Raji (cell line): ENCODE data around the gene CDK5R1.

Experiments
- POLR2A ChIP-seq: IDR thresholded peaks from 2 replicates; pipeline ENCODE4 v1.6.1; 2011; ENCODE audit warnings: low read depth, low read length, control low read depth; ENCODE audit not compliant: insufficient read depth

Gene CDK5R1

DNA sequence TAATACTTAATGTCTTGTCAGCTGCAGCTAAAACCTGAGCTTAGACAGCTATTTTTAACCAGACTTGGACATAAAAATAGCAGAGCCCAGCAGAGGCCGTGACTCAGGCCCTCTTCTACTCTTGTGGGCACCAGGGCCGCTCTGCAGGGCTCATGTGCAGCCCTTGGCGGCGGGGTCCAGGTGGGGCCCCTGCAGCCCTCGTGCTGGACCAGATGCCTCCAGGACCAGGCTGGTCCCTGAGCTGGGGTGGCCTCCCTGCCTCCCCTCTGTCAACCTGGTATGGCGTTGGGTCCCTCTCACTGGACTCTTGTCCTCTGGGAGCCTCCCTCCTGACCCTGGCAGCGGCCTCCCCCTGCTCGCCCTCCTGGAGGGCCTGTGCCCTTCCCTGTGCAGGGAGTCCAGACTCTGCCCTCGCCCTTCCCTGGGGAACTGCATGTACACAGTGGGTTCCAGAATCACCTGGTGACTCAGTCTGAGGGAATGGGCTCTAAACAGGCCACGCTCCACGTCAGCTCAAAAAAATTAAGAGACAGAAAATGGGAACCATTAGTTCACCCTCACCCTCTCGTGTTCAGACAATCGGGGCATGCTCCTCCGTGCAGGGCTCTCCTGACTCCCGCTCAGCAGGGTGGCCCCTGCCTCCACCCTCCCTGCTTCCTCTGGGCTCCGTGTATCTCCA lies 9.7 kb downstream of the CDK5R1 start:
- no peak for TF ChIP-seq POLR2A

DNA sequence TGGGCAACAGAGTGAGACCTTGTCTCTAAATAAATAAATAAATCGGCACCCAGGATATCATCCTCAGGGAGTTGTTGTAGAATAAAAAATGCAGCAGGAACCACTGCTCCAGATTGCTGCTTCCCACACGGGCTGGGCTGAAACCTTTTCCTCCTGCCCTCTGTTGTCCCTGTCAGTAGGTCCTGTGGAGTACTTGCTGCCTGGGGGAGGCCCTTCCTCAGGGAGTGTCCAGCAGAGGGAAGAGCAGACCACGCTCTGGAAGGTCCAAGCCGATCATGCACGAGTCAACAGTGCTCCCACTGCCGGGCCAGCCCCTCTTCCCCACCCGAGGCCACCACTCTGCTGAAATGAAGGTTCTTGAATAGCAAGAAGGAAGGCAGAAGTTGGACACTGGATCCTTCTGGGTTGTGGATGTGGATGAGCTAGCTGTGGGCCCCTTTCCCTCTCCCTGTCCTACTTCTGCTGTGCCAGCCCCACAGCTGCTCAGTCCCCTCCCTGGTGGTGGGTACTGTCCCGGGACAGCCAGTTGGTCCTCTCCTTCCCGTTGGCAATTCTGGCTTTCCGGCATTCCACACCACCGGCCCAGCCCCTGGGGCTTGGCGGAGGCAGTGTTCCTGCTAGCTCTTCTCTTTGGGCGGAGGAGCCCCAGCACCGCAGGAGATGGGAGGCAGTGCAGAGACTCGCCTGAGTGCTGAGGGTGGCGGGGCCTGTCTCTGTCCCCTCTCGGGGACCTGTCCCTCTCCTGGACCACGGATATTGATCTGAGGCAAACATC lies 10.8 kb downstream of the CDK5R1 start:
- TF ChIP-seq POLR2A, result no peak

DNA sequence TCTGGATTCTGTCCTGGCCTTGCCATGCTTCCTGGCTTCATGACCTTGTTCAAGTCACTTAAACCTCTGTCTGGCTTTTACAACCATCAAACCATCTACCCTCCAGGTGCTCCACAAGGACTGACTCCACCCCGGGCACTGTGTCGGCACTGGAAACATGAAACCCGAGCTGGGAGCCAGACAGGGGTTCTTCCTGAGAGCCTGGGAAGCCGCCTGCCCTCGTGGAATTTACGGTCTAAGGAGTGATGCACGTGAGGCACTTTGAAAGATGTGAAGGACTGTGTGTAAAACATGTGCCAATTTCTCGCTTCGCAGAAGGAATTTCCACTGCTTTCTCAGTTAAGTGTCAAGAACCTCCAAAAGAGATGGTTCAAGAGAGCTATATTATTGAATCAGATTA lies 11.6 kb downstream of the CDK5R1 start:
- TF ChIP-seq POLR2A, result no peak

DNA sequence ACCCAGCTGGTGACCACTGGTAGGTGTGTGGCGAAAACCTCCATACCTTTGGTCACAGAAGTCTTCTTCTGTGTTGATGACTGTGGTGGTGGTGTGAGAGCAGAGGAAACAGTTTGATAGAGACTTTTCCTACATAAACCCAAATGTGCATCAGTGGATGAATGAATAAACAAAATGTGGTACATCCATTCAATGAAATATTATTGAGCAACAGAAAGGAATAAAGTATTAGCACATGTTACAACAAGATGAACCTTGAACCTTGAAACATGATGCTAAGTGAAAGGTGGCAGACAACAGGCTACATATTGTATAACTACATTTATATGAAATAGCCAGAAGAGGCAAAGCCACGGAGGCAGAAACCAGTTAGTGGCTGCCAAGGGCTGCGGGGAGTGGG lies 15.2 kb downstream of the CDK5R1 start:
- TF ChIP-seq POLR2A, result no peak

DNA sequence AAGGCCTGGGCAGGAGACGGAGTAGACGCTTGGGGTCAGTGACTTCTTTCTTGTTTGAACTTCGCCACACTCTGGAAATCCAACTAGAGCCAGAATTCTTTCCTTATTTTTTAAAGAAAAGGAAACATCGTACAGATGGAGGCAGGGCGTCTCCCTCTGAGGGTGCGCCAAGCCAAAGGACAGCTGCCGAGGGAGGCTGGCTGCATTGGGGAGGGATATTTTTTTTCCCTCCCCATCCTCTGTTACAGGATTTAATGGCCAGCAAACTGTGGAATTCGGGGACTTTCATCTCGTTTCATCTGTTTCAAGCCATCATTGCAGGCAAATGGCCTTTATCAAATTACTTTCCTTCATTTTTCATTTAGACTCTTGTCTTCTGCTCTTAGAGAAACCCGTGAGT lies 15.9 kb downstream of the CDK5R1 start:
- no peak for TF ChIP-seq POLR2A

DNA sequence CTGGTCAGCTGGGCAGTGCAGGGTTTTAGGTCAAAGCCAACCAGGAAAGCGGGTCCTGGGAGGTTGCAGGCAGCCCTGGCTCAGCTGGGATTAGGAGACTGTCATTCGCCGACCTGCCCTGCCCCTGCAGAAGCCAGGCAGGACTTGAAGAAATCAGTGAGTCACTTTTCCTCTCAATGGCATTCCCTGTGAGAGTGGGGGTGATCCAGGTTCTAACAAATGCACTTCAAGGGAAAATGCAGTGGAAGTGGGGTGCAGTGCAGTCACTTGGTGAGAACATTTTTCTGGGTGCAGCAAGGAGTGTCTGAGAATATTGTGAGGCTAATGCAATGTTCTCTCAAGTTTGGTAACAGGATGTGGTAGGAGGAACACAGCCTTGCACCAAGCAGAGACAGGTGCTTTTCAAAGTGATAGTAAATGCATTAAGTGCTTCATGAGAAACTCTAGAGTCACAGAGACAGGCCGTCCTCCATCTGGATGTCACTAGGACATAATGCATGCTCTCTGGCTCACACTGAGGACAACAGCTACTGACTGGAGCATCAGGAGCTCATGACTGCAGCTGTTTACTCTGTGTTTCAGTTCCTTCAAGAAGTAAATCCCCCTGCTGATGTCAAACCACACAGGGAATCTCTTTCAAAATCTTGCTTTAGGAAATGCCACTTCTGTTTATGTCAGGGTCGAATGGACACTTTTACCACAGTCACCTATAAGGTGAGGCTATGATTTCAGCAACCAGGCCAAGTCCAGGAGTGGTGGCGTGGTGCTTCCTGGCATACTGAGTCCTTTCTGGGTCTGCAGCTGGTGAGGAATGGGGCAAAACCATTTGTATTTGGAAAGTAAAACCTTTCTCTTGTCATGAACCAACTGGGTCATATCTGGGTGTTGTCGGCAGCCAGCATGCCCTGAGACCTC lies 16.7 kb downstream of the CDK5R1 start:
- TF ChIP-seq POLR2A, result no peak

DNA sequence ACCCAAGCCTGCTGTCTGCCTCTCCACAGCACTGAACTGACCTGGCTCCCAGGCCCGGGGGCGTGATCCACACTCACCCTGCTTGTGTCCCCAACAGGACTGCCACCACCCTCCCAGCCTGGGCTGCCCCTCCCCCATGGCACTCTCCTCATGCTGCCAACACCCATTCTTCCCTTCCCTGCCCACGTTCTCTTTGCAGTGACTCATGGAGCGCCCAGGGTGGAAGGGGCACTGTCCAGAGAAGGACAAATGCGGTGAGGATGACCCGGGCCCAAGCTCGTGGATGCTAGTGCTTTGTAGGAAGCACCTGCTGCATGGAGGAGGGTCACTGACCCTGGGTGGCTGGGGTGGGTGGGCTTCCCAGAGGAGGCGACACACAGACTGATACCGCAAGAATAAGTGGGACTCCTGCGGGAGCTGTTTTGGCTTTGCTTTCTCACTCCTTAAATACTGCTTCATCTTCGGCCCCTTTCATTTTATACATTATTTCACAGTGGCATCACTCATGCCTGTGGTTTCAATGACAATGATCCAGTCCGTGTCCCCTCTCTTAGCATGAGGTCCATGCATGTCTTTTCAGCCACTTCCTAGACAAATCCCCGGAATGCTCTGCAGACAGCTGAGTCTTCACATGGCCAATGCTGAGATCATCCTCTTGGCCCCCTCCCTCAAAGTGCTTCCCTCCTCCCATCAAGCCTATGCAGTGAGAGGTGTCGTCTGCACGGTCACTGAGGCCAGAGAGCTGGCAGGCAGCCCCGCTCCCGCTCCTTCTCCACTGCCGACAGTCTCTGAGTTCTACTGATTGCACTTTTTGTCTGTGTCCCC lies 17.6 kb downstream of the CDK5R1 start:
- no peak for TF ChIP-seq POLR2A

DNA sequence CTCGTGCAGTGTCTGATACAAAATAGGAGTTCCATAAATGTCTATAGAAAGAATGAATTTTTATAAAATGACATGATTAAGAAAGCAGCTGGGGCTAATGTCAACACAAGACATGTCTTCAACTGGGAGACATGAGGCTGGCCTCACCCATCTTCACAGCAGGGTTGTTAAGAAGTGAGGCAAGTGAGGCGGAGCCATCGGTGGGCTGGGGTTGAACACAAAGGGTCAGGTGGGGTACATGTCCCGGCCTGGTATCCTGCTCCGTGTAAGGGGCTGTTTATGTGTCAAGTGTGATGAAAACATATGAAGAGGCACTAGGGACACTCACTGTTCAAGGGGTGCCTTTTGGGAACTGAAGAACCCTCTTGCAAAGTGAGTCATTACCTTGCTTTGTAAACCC lies 22.1 kb downstream of the CDK5R1 start:
- TF ChIP-seq POLR2A, result no peak

DNA sequence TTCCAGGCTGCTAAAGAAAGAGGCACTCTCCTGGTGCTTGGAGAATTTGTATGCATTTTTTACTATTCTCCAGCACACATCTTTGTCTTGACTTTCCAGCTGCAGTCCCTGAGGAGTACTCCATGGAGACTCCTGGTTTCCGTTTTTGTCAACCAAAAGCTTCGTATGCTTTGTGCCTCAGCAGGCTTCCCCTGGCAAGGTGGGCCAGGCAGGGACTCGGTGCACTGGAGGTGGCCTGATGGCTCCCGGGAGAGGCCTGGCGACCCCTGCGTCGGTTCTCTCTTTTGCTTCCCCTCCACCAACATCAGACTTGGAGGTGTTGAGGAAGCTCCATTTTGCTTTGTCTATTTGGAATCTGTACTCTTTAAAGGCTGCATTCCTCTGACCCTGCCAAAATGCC lies 23.7 kb downstream of the CDK5R1 start:
- TF ChIP-seq POLR2A, result no peak

DNA sequence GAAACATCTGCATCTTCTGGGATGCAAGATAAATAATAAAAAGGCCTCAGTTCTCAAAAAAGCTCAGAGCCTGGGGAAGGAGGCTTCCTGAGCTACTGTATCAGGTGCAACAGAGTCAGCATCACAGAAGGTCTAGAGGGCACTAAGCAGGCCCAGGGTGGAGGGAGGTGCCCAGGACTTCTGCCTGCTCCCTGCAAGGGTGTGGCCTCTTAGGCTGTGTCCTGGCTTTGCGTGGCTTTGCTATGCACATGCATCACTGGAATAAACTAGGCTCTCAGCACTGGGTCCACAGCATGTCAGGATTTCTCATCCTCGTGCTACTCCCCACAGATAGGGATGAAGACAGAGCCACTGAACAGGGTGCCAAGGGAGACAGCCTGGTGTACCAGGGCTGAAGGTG lies 25.5 kb downstream of the CDK5R1 start:
- no peak for TF ChIP-seq POLR2A

DNA sequence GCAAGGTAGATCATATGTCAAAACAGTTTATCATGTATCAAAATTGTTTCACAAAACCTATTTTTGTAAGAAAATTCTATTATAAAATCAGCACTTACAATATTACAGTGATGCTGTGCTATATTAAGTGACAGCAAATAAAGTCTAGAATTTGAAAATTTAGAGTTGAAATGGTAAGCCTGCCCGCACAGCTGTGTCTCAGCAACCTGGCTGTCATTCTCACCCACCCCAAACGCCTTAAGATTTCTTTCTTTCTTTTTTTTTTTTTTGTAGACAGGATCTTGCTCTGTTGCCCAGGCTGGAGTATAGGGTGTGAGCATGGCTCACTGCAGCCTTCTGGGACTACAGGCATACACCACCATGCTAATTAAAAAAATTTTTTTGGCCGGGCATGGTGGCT lies 26.8 kb downstream of the CDK5R1 start:
- TF ChIP-seq POLR2A, result no peak

DNA sequence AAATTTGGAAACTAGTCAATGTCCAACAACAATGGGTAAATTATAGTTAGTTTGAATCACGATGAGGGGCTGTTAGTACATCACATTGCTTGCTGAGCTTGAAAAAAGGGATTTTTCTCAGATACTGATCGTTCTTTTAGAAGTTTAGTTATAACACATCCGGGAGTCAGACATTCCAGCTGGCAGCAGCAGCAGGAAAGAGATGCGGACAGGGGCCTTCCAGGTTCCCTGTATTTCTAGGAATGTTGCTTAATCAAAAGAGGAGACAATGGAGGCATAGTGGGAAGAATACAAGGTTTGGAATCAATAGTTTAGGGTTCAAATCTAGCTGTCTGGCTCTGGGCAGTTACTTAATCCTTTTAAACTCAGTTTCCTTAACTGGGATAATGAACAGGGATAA lies 27.8 kb downstream of the CDK5R1 start:
- TF ChIP-seq POLR2A, result no peak

DNA sequence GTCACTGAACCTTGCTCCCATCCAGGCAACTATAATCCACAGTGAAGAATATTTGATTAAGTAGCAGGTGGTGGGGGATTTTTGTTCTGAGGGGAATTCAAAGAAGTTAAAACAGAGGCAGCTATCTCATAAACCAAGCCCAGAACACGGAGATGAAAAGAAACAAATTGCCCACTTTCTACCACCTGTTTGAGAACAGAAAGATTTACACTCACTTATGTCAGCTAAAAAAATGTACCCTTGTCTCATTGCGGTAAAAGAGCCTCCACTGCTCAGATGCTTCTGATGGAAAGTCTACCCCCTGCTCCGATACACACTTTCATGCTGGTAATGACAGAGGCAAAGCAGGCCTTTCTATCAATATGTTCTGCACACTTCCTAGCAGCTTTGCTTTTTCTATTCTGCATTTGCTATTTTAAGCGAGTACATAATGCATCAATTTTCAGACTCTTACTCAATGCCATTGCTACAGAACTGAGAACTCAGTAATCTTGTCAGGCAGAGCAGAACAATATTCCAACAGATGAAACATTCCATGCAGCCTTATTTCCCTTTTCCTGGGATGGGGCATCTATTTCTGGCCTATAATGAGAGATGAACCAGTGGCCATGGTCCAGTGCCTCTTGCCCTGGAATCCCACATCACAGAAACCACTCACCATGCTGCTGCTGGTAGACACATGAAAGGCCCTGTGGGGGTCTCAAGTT lies 29.0 kb downstream of the CDK5R1 start:
- no peak for TF ChIP-seq POLR2A

DNA sequence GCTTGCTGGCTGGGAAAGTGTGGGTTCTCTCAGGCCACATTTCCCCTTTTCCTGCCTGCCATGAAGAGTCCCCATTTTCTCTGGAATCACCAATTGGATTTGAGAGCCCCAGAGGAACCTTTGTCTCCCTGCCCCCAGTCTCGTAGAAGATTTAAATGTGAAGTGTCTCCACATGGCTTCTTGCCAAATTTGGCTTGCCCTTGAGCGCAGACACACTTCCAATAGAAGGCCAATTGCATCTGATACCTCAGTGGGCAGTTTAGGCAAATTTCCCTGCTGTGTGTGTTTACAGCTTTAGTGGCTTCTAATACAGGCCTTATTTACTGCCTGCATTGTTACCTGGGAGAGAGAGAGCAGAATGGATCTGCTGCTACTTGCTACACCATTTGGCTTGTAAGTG lies 29.7 kb downstream of the CDK5R1 start:
- no peak for TF ChIP-seq POLR2A

DNA sequence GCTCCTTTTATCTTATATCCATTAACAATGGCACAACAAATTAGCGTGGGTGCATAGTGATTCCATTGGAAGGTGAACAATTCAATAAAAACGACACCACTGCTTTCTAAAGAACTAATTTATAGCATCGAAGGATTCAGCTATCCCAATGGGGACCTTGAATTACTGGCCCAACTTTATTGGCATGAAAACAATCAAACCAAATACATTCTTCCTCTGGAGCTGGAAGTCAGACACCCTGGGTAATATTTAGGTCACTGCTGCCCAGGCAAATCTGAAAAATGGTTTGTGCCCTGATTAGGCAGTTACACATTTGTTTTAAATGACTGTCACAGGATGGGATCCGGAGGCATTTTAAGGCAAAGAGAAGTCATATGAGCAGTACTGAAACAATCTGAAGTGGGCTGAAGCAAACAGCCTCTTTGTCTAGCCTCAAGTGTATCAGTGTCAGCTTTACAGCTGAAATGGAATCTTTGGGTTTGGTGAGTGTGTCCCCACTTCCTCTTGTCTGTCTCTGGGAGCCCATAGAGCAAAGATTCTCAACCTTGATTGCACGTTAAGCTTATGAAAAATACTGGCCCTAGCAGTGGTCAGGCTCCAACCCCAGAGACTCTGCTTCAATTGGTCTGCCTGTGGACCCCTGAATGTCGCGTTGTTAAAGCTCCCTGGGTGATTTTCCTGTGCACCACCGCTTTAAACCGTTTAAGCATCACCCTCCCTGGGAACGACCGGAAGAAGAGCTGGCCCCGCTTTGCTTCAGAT lies 30.3 kb downstream of the CDK5R1 start:
- TF ChIP-seq POLR2A, result no peak
